ENCODE measurements around the gene OCLN. TPM values are rescaled to one million over a fixed set of nuclear protein-coding genes. Genes with fewer than 3 reads are reported as not detected.
A peak's percentile ranks its signal among the peaks of the same experiment; 100 is the strongest.
"Not testable (repeated sequence)": the region's sequence is repeated elsewhere in the genome, so short reads cannot be mapped to it uniquely, and the experiment has no call there.

OCLN gene
- total and polyA plus RNA-seq, 9 of the 15 experiments (the other 6 are each of a cell fraction or from before 2014, with no cell fraction given): 0.05 to 0.29 (median 0.15) TPM

DNA sequence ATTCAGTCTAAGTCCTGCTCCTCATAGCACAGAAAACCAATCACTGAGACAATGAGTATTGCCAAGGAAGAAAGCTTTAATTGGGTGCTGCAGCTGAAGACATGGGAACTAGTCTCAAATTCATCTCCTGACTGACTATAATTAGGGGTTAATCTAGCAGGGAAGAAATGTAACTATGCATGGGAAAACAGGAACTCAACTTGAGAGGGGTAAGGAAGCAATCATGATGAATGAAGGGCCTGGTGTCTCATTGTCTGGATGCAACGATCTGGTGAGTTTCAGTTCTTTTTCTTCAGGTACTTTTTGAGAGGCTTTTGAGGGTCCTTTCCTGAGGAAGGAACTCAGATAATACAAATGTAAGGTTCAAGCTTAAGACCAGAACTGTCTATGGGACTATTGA, 24.0 kb upstream of the OCLN start:
- H2AFZ ChIP-seq (ENCODE audit: low read depth, low read length): no peak overlapping the region
- no peaks in the 10 kb centered on the region for H3K36me3 ChIP-seq (ENCODE audit: control insufficient read depth, insufficient read depth, low read length)
- no peak for FAIRE-seq
- no peak overlapping the region for H3K4me3 ChIP-seq
- WGBS (ENCODE audit: insufficient coverage, low coverage, missing lambda C conversion rate): 0% methylated on average over 1 of the region's 1 CpG
- no peak for DNase-seq (ENCODE audit: extremely low read depth in 1 of 4, low spot score in 3 of 4)
- no peaks in the 10 kb centered on the region for H4K20me1 ChIP-seq (replicated peaks; ENCODE audit: control insufficient read depth, insufficient read depth, low read length)
- H3K4me1 ChIP-seq (replicated peaks in 1 of 2; ENCODE audit: control insufficient read depth in 2 of 2, insufficient read depth in 2 of 2, low read length in 2 of 2): no peaks in the 10 kb centered on the region; a peak in 1 of 5 replicates
- no peaks in the 10 kb centered on the region for H3K9me3 ChIP-seq (replicated peaks; ENCODE audit: control insufficient read depth, insufficient read depth, low read depth, low read length)
- H3K27ac ChIP-seq (ENCODE audit: extremely low read depth, low read depth, low read length): no peak overlapping the region
- TF ChIP-seq, protein P1, sequence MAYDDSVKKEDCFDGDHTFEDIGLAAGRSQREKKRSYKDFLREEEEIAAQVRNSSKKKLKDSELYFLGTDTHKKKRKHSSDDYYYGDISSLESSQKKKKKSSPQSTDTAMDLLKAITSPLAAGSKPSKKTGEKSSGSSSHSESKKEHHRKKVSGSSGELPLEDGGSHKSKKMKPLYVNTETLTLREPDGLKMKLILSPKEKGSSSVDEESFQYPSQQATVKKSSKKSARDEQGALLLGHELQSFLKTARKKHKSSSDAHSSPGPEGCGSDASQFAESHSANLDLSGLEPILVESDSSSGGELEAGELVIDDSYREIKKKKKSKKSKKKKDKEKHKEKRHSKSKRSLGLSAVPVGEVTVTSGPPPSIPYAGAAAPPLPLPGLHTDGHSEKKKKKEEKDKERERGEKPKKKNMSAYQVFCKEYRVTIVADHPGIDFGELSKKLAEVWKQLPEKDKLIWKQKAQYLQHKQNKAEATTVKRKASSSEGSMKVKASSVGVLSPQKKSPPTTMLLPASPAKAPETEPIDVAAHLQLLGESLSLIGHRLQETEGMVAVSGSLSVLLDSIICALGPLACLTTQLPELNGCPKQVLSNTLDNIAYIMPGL (CRISPR knock-in tag; IDR thresholded peaks at IDR 0.05): no peak
- TF ChIP-seq ZNF263 (CRISPR knock-in tag; IDR thresholded peaks at IDR 0.05; ENCODE audit: borderline replicate concordance): no peak
- TF ChIP-seq SPI1 (IDR thresholded peaks at IDR 0.05; ENCODE audit: borderline replicate concordance, low read depth, low read length): 0 out of 2 replicates have a peak, but pooled peaks have one; percentile 21
- H3K27me3 ChIP-seq (ENCODE audit: control insufficient read depth in 2 of 2, insufficient read depth in 2 of 2, low read length in 2 of 2): peaks cover 0 to 14% of the 10 kb centered on the region in 2 experiments; a peak in 3 of 5 replicates
- no peak for ATAC-seq
- no peaks in the 10 kb centered on the region for H3K79me2 ChIP-seq (ENCODE audit: control insufficient read depth, insufficient read depth, low read length)
- ChIA-PET CTCF (ENCODE audit: low intra/inter-chr PET ratio) (no interaction called here), POLR2A (no interaction called here)
- no peak overlapping the region for H3K9ac ChIP-seq (ENCODE audit: insufficient read depth in 1 of 2, low read depth in 2 of 2, low read length in 2 of 2)
- BruUV-seq (replicated peaks): no TSS peak
- in situ Hi-C loops (cut with MboI) (no loop called here), intact Hi-C loops (cut with micrococcal nuclease) (no loop called here)
- no peaks in the 10 kb centered on the region for H3K9me1 ChIP-seq (ENCODE audit: control insufficient read depth, insufficient read depth, low read length)
- H3K4me2 ChIP-seq (ENCODE audit: insufficient read depth, low read length): no peak overlapping the region

DNA sequence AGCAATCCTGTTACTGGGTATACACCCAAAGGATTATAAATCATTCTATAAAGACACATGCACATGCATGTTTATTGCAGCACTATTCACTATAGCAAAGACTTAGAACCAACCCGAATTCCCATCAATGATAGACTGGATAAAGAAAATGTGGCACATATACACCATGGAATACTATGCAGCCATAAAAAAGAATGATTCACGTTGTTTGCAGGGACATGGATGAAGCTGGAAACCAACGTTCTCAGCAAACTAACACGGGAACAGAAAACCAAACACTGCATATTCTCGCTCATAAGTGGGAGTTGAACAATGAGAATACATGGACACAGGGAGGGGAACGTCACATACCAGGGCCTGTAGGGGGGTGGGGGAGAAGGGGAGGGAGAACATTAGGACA, 21.1 kb upstream of the OCLN start:
- 2% methylated on average over 5 of the region's 6 CpGs for WGBS (ENCODE audit: insufficient coverage, low coverage, missing lambda C conversion rate)
- H3K9me1 ChIP-seq (ENCODE audit: control insufficient read depth, insufficient read depth, low read length); H3K27ac ChIP-seq (ENCODE audit: extremely low read depth, low read depth, low read length); BruUV-seq (replicated peaks); H3K79me2 ChIP-seq (ENCODE audit: control insufficient read depth, insufficient read depth, low read length); H3K9ac ChIP-seq (ENCODE audit: insufficient read depth in 1 of 2, low read depth in 2 of 2, low read length in 2 of 2); in situ Hi-C loops (cut with MboI); intact Hi-C loops (cut with micrococcal nuclease); H3K36me3 ChIP-seq (ENCODE audit: control insufficient read depth, insufficient read depth, low read length); H3K4me2 ChIP-seq (ENCODE audit: insufficient read depth, low read length); POLR2A ChIA-PET; FAIRE-seq; ATAC-seq; CTCF ChIA-PET (ENCODE audit: low intra/inter-chr PET ratio); H4K20me1 ChIP-seq (replicated peaks; ENCODE audit: control insufficient read depth, insufficient read depth, low read length); H3K9me3 ChIP-seq (replicated peaks; ENCODE audit: control insufficient read depth, insufficient read depth, low read depth, low read length); H3K4me3 ChIP-seq; DNase-seq (ENCODE audit: extremely low read depth in 1 of 4, low spot score in 3 of 4); H3K4me1 ChIP-seq (replicated peaks in 1 of 2; ENCODE audit: control insufficient read depth in 2 of 2, insufficient read depth in 2 of 2, low read length in 2 of 2); H2AFZ ChIP-seq (ENCODE audit: low read depth, low read length): not testable (repeated sequence)
- peaks cover 3 to 14% of the 10 kb centered on the region in 2 experiments; a peak in 3 of 5 replicates for H3K27me3 ChIP-seq (ENCODE audit: control insufficient read depth in 2 of 2, insufficient read depth in 2 of 2, low read length in 2 of 2)
- TF ChIP-seq RBM25 (IDR thresholded peaks at IDR 0.05; ENCODE audit: low read depth, low read length, severe bottlenecking): peak; percentile 10
- TF ChIP-seq ZNF146 (CRISPR knock-in tag; IDR thresholded peaks at IDR 0.05; ENCODE audit: unreplicated experiment): peak; percentile 91

DNA sequence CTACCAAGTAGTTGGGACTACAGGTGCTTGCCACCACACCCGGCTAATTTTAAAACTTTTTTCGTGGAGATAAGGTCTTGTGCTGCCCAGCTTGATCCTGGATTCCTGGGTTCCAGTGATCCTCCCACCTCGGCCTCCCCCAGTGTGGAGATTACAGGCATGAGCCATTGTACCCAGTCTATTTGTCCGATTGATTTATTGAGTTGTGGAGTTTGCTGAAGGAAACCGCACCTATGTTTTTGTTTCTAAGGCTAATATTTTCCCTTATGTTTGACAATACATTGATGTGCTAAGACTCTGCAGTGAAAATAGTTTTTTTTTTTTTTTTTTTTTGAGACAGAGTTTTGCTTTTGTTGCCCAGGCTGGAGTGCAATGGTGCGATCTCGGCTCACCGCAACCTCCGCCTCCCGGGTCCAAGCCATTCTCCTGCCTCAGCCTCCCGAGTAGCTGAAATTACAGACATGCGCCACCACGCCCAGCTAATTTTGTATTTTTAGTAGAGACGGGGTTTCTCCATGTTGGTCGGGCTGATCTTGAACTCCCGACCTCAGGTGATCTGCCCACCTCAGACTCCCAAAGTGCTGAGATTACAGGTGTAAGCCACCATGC, 20.0 kb upstream of the OCLN start:
- FAIRE-seq; H4K20me1 ChIP-seq (replicated peaks; ENCODE audit: control insufficient read depth, insufficient read depth, low read length); CTCF ChIA-PET (ENCODE audit: low intra/inter-chr PET ratio); H2AFZ ChIP-seq (ENCODE audit: low read depth, low read length); H3K4me2 ChIP-seq (ENCODE audit: insufficient read depth, low read length); H3K36me3 ChIP-seq (ENCODE audit: control insufficient read depth, insufficient read depth, low read length); H3K9ac ChIP-seq (ENCODE audit: insufficient read depth in 1 of 2, low read depth in 2 of 2, low read length in 2 of 2); BruUV-seq (replicated peaks); DNase-seq (ENCODE audit: extremely low read depth in 1 of 4, low spot score in 3 of 4); H3K27ac ChIP-seq (ENCODE audit: extremely low read depth, low read depth, low read length); H3K79me2 ChIP-seq (ENCODE audit: control insufficient read depth, insufficient read depth, low read length); H3K9me3 ChIP-seq (replicated peaks; ENCODE audit: control insufficient read depth, insufficient read depth, low read depth, low read length); intact Hi-C loops (cut with micrococcal nuclease); in situ Hi-C loops (cut with MboI); ATAC-seq; H3K9me1 ChIP-seq (ENCODE audit: control insufficient read depth, insufficient read depth, low read length); POLR2A ChIA-PET; H3K4me1 ChIP-seq (replicated peaks in 1 of 2; ENCODE audit: control insufficient read depth in 2 of 2, insufficient read depth in 2 of 2, low read length in 2 of 2); H3K4me3 ChIP-seq: not testable (repeated sequence)
- WGBS (ENCODE audit: insufficient coverage, low coverage, missing lambda C conversion rate): 11% methylated on average over 9 of the region's 16 CpGs
- peaks cover 6 to 14% of the 10 kb centered on the region in 2 experiments; a peak in 3 of 5 replicates for H3K27me3 ChIP-seq (ENCODE audit: control insufficient read depth in 2 of 2, insufficient read depth in 2 of 2, low read length in 2 of 2)

Measured in K562 (cell line).